Cortex of kidney (tissue), 1 donor: ENCODE measurements around the gene NALCN.

ENCODE experiments used
- DNase-seq: peaks from one replicate; lab custom pipeline; 2025; lab: John Stamatoyannopoulos, UW

NALCN gene

GRCh38 chr13:101025519-101025918, 390.8 kb downstream of the NALCN start:
- DNase-seq: no peak

GRCh38 chr13:101019126-101019525, 397.2 kb downstream of the NALCN start:
- no peak for DNase-seq

GRCh38 chr13:101018720-101019119, 397.6 kb downstream of the NALCN start:
- DNase-seq: no peak

DNA sequence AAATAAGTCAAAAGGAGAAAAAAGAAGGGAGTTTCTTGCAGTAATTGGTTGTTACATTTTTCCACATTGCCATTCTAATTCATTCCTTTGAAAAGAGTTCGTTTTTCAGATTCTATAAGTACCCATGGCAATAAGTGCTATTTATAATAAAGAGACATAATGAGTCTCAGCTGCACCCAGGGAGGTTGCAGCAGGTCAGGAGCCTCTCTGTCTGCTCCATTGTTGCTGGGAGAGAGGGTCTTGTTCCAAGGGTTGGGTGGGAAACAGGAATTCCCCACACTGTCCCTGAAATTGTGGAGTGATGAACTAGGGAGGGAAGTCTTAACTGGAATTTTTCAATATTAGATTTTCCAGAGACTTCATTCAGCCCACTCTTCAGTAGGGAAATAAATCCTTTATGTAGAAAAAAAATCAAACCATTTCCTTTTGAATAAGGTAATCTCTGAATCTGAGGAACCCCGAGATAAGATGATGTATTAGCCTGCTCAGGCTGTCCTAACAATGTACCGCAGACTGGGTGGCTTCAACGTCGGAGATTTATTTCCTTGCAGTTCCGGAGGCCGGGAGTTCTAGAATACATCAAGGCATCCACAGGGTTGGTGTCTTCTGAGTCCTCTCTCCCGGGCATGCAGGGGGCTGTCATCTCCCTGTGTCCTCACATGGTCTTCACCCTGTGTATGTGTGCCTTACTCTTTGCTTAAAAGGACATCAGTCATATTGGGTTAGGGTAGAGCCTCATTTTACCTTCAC, 399.0 kb downstream of the NALCN start:
- DNase-seq: no peak

DNA sequence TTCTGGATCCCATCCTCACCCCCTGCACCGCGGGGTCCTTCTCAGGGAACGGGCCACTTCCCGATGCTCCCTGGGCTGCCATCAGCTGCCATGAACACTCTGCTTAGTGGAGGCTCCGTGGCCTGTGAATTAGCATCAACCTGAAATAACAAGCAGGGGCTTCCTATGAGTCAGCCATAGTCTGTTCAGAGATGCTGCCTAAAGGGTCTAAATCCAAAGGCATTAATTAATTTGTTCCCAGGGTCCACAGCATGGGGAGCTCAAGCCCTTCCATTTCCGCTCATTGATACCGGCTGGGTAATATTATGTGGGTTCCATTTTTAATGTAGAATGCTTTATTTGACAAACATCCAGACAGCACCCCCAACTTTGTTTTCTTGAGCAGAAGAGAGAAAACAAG, 399.8 kb downstream of the NALCN start:
- no peak for DNase-seq

DNA sequence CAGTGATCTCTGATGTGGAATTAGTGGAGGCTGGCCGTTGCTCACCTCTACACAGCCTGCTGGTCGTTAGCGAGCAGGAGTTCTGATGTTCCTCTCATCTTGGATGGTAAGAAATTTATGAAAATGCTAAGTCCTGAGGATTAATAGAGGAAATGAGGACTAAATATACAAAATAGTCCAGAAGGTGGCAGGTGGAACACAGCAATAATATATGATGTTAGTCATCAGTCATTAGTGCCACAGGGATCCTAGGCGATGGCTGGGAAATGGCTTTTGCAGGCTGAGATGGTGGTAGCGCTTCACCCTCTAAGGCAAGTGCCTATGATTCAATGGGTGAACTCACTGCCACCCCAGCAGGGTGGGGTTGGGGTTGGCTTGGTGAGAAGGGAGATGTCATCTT, 403.1 kb downstream of the NALCN start:
- DNase-seq: no peak

DNA sequence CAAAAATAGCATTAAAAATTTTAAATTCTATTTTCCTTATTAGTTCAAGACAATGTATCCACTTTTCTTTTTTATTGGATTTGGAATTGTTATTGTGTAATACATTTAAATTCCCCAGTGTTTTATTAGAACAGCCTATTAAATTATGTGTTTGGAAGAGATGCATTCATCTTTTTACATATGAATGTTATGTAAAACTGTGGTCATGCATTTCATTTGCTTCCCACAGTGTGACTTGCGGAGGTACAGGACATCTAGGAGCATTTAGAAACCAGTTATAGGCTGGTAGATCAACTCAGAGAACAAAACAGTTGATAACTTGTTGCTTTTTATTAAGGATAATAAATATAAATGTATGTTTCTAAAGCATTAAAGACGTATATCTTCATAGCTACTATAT, 406.2 kb downstream of the NALCN start:
- DNase-seq: no peak

DNA sequence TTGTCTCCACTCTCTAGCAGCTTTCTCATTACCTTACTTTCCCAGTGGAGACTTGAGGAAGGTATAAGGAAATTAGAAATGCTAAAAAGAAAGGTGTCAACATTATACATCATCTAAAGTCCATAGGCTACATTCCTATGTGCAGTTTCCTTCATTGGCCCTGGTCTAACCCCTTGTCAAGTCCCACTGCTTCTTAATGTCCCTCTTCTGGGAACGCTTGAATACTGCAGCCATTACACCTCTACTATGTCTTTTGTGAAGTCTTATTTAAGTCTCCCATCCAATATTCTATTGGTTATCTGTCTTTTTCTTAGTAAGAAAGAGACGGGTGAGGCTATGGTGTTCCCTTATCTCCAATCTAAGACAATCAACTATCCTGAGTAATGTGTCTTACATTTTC, 409.1 kb downstream of the NALCN start:
- DNase-seq: no peak
